Transverse colon (tissue), 3 donors: ENCODE data around the gene SYT1.

ENCODE experiments used
- POLR2A ChIP-seq: fragments of 450-650 bp; IDR thresholded peaks from one replicate; pipeline ENCODE4 v1.6.1; 2016; ENCODE audit warnings: antibody characterized with exemption, mild to moderate bottlenecking, moderate library complexity
- TF ChIP-seq, protein P1 (sequence below), 5 experiments: fragments of 200-600 bp in 3 of 5; fragments of 450-650 bp in 2 of 5; sonication (generic) in 3 of 5; IDR thresholded peaks; 1 replicate in 2 of 5; 2 replicates in 3 of 5; pipeline ENCODE4 v1.5.1; 2016 to 2017; ENCODE audit warnings: antibody characterized with exemption in 5 of 5, inconsistent platforms in 3 of 5, mild to moderate bottlenecking in 2 of 5, moderate library complexity in 1 of 5

- TF ChIP-seq, protein P1, sequence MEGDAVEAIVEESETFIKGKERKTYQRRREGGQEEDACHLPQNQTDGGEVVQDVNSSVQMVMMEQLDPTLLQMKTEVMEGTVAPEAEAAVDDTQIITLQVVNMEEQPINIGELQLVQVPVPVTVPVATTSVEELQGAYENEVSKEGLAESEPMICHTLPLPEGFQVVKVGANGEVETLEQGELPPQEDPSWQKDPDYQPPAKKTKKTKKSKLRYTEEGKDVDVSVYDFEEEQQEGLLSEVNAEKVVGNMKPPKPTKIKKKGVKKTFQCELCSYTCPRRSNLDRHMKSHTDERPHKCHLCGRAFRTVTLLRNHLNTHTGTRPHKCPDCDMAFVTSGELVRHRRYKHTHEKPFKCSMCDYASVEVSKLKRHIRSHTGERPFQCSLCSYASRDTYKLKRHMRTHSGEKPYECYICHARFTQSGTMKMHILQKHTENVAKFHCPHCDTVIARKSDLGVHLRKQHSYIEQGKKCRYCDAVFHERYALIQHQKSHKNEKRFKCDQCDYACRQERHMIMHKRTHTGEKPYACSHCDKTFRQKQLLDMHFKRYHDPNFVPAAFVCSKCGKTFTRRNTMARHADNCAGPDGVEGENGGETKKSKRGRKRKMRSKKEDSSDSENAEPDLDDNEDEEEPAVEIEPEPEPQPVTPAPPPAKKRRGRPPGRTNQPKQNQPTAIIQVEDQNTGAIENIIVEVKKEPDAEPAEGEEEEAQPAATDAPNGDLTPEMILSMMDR (IDR thresholded peaks at IDR 0.05): no peak
- TF ChIP-seq POLR2A: no peak
Measured at GRCh38 chr12:79127271-79127751, 262.7 kb downstream of the SYT1 start.
